GM19468 (cell line): ENCODE results near the gene RBM42.
"Not testable (repeated sequence)": the region's sequence is repeated elsewhere in the genome, so short reads cannot be mapped to it uniquely, and the experiment has no call there.

Experiments
- ATAC-seq: cut with Tn5 transposase; IDR thresholded peaks from one replicate; pipeline ENCODE4 v1.9.1; 2021; ENCODE audit warnings: mild to moderate bottlenecking, moderate library complexity, moderate number of reproducible peaks; ENCODE audit not compliant: unreplicated experiment; ENCODE audit errors: extremely low read depth

Gene RBM42

DNA sequence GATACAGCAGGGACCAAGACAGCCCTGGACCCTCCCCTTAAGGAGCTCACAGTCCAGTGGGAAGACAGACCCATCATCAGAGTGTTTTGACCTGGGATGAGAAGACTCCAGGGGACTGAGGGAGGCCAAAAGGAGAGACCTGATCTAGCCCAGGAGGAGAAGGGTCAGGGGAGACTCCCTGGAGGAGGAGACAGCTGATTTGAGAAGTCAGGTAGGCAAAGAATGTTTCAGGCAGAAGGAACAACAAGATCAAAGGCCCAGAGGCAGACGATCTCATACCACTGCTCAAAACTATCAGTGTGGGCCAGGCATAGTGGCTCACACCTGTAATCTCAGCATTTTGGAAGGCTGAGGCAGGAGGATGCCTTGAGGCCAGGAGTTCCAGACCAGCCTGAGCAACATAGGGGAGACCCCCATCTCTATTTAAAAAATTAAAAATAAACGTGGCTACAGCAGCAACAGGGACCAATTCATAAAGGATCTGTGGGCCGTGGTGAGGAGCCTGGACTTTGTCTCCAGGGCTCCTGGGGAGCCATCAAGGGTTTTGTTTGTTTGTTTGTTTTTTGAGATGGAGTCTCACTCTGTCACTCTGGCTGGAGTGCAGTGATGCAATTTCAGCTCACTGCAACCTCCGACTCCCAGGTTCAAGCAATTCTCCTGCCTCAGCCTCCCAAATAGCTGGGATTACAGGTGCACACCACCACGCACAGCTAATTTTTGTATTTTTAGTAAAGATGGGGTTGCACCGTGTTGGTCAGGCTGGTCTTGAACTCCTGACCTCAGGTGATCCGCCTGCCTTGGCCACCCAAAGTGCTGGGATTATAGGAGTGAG, 17.1 kb downstream of the RBM42 start:
- ATAC-seq = no peak

DNA sequence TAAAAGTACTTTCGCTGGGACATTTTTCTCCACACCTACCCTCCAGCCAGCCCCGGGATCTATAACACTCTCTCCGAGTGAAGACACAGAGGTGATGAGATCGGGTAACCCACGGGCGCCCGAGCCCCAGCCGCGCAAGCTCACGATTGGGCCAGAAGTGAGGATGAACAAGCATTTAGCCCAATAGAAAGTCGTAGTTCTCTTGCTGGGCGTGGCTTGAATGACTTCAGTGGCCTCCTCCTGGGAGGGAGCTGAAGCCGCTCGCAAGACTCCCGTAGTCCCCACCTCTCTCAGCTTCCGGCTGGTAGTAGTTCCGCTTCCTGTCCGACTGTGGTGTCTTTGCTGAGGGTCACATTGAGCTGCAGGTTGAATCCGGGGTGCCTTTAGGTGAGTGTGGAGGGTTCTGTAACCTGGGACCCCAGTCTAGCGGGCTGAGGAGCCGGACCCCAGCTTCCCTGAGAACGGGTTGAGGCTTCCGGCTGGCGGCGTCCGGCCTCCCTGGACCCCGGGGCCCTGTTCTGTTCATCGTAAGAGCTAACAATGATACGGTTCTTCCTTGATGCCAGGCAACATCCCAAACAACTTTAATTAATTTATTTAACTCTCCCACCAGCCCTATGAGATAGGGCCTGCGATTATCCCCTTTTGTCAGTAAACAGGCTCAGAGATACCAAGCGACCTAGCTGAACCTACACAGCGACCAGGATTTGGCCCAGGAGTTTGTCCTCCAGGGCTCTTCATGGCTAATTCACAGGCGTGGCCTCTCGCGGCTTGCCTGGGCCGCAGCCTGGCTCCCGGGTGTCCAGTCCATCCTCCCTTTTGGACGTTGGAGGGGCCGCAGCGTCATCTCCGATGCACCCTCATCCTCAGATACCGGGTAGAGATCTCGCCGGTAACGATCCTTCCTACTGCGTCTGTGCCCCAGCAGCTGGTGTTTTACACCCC, 19.5 kb downstream of the RBM42 start, which contains the start of gene COX6B1:
COX6B1 (plus strand) TSS at position 307 of the 945 bp plus-strand sequence. CDS start 2,921 bp downstream, outside the sequence.
- ATAC-seq = peak; percentile 43

DNA sequence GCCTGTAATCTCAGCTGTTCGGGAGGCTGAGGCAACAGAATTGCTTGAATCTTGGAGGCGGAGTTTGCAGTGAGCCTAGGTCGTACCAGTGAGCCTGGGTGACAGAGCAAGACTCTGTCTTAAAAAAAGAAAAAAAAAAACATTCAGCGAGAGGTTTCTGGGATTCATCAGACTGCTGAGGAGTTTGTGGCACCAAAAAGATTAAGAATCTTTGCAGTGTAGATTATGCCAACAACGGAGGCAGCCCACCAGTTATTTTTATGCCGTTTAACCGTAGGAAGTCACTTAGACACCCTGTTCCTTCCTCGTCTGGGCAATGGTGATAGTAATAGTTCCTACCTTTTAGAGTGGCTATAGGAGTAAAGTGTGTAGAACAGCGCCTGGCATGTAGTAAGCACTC, 21.7 kb downstream of the RBM42 start:
- ATAC-seq = no peak

DNA sequence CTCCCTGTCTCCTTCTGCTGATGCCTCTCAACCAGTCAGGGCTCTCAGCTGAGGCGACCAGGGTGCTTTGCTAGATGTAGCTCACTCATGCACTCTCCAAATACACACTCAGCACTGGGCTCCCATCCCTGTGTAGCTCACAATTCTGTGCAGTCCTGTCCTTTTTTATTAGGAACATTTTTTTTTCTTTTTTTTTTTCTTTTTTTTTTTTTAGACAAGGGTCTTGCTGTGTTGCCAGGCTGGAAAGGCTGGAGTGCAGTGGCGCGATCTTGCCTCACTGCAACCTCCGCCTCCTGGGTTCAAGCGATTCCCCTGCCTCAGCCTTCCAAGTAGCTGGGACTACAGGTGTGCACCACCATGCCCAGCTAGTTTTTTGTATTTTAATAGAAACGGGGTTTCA, 26.0 kb downstream of the RBM42 start:
- not testable (repeated sequence) for ATAC-seq

DNA sequence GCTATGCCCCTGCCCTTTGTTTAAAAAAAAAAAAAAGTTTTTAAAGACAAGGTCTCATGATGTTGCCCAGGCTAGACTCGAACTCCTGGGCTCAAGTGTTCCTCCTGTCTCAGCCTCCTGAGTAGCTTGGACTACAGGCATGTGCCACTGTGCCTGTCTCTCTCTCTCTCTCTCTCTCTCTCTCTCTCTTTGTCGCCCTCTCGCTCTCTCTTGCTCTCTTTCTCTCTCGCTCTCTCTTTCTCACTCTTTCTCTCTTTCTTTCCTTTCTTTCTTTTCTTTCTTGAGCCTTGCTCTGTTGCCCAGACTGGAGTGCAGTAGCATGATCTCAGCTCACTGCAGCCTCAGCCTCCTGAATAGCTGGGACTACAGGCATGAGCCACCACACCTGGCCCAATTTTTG, 26.8 kb downstream of the RBM42 start:
- no peak for ATAC-seq

DNA sequence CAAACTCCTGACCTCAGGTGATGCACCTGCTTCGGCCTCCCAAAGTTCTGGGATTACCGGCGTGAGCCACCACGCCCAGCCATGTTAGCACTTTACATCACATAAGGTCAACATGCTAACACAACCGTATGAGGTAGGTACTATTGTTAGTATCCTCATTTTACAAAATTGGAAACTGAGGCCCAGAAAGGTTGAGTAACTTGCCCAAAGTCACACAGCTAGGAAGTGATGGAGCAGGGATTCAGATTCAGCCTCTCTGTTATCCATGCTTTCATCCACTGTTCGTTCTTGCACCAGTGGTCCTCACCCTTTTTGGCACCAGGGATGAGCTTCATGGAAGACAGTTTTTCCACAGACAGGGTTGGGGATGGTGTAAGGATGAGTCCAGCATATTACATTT, 27.9 kb downstream of the RBM42 start:
- no peak for ATAC-seq

DNA sequence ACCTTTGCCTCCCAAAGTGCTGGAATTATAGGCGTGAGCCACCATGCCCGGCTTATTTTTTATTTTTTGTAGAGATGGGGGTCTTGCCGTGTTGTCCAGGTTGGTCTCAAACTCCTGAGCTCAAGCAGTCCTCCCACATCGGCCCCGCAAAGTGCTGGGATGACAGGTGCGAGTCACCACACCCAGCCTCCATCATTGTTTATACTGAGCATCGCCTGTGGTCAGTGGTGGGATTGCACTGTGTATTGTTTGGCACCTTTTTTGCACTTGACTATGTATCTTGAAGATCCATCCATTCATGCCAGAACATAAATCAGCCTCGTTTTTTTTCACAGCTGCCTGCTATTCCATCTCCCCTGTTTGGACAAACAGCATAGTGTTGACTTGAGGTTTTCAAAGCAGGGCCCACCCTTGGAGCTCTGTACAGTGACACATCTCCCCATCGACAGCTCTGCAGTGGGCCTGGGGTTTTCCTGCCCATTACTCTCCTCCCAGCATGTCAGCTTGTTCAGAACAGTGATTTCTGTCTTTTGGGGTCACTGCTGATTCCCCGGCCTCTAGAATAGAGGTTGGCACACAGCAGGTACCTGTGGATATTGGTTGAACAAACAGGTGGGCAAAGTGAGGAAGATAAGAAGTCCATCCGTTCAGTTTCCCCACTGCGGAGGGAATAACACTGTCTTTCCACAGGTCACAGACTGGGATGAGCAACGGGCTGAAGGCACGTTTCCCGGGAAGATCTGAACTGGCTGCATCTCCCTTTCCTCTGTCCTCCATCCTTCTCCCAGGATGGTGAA, 29.3 kb downstream of the RBM42 start:
- ATAC-seq = no peak

DNA sequence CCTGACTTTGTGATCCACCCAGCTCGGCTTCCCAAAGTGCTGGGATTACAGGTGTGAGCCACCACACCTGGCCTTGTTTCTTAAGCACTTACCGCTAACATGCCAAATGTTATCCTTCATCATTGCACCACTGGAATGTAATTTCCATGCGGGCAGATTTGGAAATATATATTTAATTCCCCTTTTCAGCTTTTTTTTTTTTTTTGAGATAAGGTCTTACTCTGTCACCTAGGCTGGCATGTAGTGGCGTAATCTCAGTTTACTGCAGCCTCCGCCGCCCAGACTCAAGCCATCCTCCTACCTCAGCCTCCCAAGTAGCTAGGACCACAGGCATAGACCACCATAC, 33.1 kb downstream of the RBM42 start:
- ATAC-seq = no peak

DNA sequence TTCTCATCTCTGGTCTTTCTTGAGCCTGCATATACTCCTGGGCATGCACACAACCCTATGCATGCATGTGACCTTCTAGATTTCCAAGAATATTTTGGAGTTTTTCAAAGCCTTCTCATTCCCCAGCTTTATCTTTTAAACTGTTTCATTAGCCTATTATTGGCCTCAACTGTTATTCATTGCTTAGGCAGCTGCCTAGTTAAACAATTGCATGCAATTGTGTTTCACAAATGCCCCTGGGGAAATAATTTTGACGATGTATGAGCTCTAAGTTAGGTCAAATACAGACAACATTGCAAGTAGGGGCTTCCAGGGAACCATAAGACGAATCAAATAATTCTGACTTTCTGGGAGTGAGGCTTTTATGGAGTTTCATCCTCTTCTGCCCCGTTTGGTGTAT, 35.1 kb downstream of the RBM42 start:
- no peak for ATAC-seq

DNA sequence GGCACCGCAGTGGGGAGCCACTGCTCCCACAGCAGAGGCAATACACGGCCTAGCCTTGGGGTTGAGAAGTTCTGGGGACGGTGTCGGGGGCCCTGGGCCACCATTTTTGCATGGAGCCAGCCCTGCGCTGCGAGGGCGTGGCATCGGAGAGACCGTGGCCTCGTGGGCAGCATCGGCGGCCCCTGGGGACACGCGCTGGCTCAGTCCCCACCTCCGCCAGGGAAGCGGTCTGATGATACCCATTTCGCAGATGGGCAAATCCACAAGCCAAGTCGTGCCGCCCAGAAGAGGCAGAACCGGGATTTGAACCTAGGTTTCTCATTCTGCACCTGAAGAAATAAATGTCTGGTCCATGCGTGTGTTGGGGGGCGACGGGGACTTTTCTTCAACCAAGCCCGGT, 36.3 kb downstream of the RBM42 start:
- no peak for ATAC-seq

DNA sequence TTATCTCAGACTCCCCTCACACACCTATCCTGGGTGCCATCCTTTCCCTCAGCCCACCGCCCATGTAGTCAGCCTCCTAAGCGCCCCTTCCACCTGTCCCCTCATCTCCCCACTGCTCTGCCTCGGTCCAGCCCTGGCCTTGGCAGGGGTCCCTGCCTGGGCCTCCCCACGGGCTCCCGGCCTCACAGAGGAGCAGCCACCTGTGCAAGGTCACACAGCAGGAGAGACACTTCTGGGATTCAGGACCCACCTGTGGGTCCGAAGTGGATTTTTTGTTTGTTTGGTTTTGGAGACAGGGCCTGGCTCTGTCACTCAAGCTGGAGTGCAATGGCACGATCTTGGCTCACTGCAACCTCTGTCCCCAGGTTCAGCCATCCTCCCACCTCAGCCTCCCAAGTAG, 36.8 kb downstream of the RBM42 start:
- no peak for ATAC-seq

DNA sequence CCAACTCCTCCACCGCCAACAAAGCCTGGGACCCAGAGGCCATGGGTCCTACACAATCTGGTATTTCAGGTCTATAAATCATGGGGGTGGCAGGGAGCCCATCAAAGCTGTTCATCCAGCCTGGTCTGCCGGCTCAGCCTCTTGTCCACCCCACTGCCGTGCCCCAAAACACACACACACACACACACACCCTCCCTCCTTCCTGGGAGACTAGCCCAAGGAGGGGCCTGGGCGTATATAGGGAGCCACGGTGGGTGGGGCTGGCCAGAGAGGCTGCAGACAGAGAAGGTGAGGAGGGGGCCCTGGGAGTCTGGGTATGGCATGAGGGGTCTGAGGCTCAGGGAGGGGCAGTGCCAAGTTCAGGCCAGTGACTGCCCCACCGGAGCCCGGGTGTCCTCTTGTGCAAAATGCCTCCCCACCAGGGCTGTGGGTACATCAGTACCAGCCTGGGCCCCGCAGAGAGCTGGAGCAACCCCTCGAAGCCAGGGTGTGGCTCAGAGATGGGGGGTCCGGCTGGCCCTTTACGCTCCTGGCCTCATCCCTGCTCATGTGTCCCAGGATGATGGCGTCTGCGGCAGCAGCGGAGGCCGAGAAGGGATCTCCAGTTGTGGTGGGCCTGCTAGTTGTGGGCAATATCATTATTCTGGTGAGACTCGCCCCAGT, 37.5 kb downstream of the RBM42 start, which contains the start of gene UPK1A:
UPK1A (plus strand) TSS at position 267 of the 663 bp plus-strand sequence; CDS start at position 563, 296 bp downstream.
- ATAC-seq = no peak

DNA sequence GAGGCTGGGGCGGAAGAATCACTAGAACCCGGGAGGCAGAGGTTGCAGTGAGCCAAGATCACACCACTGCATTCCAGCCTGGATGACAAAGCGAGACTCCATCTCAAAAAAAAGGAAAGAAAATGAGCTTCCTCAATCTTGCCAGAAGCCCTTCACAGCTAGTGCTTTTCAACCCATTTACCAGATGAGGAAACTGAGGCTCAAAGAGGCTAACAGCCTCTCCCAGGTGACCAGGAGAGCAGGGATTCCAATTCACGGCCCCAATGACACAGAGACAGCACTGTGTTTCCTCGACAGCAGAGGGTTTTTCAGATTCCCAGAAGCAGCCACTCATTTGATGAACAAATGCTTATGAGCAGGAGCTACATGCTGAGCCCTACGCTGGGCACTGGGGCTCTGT, 40.7 kb downstream of the RBM42 start:
- no peak for ATAC-seq

DNA sequence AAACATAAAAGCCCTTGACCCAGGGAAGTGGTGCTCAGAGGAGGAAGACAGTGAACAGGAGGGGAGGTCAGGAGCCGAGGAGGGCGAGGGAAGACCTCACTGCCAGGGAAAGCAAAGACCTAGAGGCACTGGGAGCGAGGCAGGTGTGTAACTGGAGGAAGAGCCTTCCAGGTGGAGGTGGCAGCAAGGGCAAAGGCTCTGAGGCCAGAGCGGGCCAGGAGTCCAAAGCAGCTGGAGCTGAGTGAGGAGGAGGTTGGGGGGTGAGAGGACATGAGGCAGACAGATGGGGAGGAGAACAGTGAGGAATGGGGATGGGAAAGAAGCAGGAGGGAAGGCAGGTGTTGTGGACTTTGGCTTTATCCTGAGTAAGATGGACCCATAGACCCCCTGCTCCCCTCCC, 41.1 kb downstream of the RBM42 start:
- no peak for ATAC-seq

DNA sequence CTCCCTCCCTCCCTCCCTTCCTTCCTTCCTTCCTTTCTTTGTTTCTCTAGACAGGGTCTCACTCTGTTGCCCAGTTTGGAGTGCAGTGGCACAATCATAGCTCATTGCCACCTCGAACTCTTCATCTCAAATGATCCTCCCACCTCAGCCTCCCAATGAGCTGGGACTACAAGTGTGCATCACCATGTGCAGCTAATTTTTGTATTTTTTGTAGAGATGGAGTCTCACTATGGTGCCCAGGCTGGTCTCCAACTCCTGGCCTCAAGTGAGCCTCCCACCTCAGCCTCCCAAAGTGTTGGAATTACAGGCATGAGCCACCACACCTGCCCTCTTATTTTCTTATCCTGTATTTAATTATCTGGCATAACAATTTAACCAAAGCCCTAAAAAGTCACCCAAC, 41.9 kb downstream of the RBM42 start:
- ATAC-seq = no peak

DNA sequence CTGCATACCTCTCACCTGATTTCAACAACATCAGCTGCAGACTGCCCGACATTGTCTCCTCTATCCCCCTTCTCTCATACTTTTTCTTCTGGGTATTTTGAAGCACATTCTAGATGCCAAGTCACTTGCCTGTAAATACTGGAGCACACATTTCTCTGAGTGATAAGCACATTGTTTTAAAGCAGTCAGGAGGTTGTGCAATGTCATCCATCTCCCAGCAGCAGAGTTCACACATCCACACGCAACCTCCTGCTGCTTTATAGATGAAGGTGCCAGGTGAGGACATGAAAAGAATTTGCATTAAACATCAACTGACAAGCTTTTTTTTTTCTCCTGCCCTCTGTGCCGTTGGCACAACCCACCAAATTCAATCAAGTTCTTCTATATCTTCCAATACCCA, 43.0 kb downstream of the RBM42 start:
- ATAC-seq = no peak

DNA sequence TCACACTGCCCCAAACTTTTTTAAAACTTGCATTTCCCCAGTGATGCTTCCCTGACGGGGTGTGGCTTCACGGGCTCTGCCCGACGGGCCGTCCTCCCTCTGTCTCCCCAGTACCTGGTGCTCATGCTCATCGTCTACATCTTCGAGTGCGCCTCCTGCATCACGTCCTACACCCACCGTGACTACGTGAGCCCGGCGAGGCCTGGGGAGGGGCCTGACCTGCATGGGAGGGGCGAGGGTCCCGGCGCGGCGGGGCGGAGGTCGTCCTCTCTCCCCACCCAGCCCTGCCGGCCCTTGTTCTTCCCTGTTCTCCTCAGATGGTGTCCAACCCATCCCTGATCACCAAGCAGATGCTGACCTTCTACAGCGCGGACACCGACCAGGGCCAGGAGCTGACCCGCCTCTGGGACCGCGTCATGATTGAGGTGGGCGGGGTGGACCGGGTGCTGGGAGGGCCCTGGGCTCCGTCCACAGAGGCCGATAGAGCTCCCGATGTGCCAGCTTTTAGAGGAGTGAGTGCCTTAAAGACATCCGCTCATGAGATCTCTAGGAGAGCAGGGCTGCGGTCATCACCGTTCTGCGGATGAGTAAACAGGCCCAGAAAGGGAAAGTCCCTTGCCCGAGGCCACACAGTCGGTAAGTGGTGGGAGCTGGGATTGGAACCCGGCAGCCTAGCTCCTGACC, 44.4 kb downstream of the RBM42 start:
- ATAC-seq = no peak

DNA sequence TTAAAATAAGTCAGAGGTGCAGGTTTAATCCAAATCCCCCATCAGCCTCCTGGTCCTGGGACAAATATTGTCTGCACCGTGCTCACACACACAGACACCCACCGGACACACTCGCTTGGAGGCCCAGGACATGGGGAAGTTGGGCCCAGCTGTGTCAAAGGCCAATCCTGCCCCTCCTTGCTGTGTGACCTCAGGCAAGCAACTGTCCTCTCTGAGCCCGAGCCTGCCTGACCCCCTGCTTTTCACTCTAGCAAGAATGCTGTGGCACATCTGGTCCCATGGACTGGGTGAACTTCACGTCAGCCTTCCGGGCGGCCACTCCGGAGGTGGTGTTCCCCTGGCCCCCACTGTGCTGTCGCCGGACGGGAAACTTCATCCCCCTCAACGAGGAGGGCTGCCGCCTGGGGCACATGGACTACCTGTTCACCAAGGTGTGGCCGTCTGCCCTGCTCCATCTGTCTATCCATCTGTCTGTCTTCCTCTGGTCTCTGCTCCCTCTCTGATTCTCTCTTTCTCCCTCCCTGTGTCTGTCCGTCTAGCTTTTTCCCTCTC, 46.8 kb downstream of the RBM42 start:
- ATAC-seq = no peak
